IMR-90 (cell line): ENCODE data around the gene SWI5. TPM values are rescaled to one million over a fixed set of nuclear protein-coding genes. Genes with fewer than 3 reads are reported as not detected.

Experiments used
- ATAC-seq: fragments of 200-7000 bp; cut with Tn5 transposase; 2 replicates; pipeline ENCODE4 v1.9.1; 2020; ENCODE audit warnings: low read depth, mild to moderate bottlenecking, moderate library complexity
- BruUV-seq: library from RNA; stranded (reverse); fragments of 400-500 nt; replicated peaks from 2 replicates; lab custom pipeline; 2021; lab: Mats Ljungman, UMichigan
- CTCF ChIA-PET: fragments of 300-600 bp; formaldehyde crosslinking; extraction: SDS; loops from one replicate; lab custom pipeline; 2021; ENCODE audit warnings: antibody characterized with exemption; lab: Yijun Ruan, JAX
- POLR2A ChIA-PET: fragments of 300-600 bp; sonication (Branson Sonifier 250); formaldehyde crosslinking; loops from one replicate; lab custom pipeline; 2022; ENCODE audit warnings: antibody characterized with exemption; ENCODE audit not compliant: unreplicated experiment; lab: Charles Lee
- DNase-seq: peaks from one replicate; pipeline ENCODE4 v3.0.0; 2013
- H2AFZ ChIP-seq: replicated peaks from 2 replicates; pipeline ENCODE3; 2013; ENCODE audit warnings: low read length, mild to moderate bottlenecking; ENCODE audit not compliant: poor library complexity
- H2AK5ac ChIP-seq: 2 replicates; pipeline ENCODE4 v1.6.1; 2013; ENCODE audit warnings: low read depth, low read length, inconsistent platforms
- H2AK9ac ChIP-seq: replicated peaks from 2 replicates; pipeline ENCODE3; 2013; ENCODE audit warnings: mild to moderate bottlenecking, low read depth, low read length, moderate library complexity; ENCODE audit not compliant: poor library complexity
- H2BK120ac ChIP-seq: 2 replicates; pipeline ENCODE4 v1.6.1; 2013; ENCODE audit warnings: low read depth, low read length, inconsistent platforms
- H2BK15ac ChIP-seq: 3 replicates; pipeline ENCODE4 v1.6.1; 2013; ENCODE audit warnings: low read depth, low read length, inconsistent platforms
- H2BK20ac ChIP-seq: 2 replicates; pipeline ENCODE4 v1.6.1; 2013; ENCODE audit warnings: low read depth, mild to moderate bottlenecking, inconsistent platforms, low read length, moderate library complexity
- H2BK5ac ChIP-seq: 2 replicates; pipeline ENCODE4 v1.6.1; 2013; ENCODE audit warnings: mild to moderate bottlenecking, low read depth, low read length, inconsistent platforms; ENCODE audit not compliant: poor library complexity, severe bottlenecking
- H3K14ac ChIP-seq: replicated peaks from 2 replicates; pipeline ENCODE4 v1.6.1; 2013; ENCODE audit warnings: low read depth, low read length, inconsistent platforms
- H3K18ac ChIP-seq: 2 replicates; pipeline ENCODE4 v1.6.1; 2013; ENCODE audit warnings: low read depth, low read length, control low read depth
- H3K23ac ChIP-seq: 2 replicates; pipeline ENCODE4 v1.6.1; 2013; ENCODE audit warnings: low read depth, low read length, inconsistent platforms
- H3K27ac ChIP-seq: 2 replicates; pipeline ENCODE4 v1.5.1; 2013; ENCODE audit warnings: mild to moderate bottlenecking, control low read depth, low read length; ENCODE audit not compliant: insufficient read depth
- H3K27me3 ChIP-seq: 2 replicates; pipeline ENCODE4 v1.6.1; 2013; ENCODE audit warnings: low read length; ENCODE audit not compliant: control insufficient read depth, insufficient read depth
- H3K36me3 ChIP-seq: 2 replicates; pipeline ENCODE4 v1.6.1; 2013; ENCODE audit warnings: low read length, mixed read lengths; ENCODE audit not compliant: control insufficient read depth, insufficient read depth
- H3K4ac ChIP-seq: 2 replicates; pipeline ENCODE4 v1.6.1; 2013; ENCODE audit warnings: low read depth, low read length, inconsistent platforms
- H3K4me1 ChIP-seq: 2 replicates; pipeline ENCODE4 v1.6.1; 2013; ENCODE audit warnings: low read length, mixed read lengths; ENCODE audit not compliant: control insufficient read depth, insufficient read depth
- H3K4me2 ChIP-seq: 2 replicates; pipeline ENCODE4 v1.6.1; 2013; ENCODE audit warnings: low read depth, mild to moderate bottlenecking, control low read depth, low read length, moderate library complexity
- H3K4me3 ChIP-seq: 2 replicates; pipeline ENCODE4 v1.5.1; 2013; ENCODE audit warnings: low read depth, mild to moderate bottlenecking, control low read depth, low read length, moderate library complexity; ENCODE audit not compliant: insufficient read depth
- H3K56ac ChIP-seq: 2 replicates; pipeline ENCODE4 v1.6.1; 2013; ENCODE audit warnings: low read length, inconsistent platforms; ENCODE audit not compliant: insufficient read depth; ENCODE audit errors: extremely low read depth
- H3K79me1 ChIP-seq, 2 experiments: 2 replicates each; pipeline ENCODE4 v1.6.1; 2013; ENCODE audit warnings: low read length in 2 of 2, inconsistent platforms in 1 of 2, low read depth in 1 of 2
- H3K9ac ChIP-seq: 2 replicates; pipeline ENCODE4 v1.6.1; 2013; ENCODE audit warnings: low read depth, low read length, control low read depth
- H3K9me1 ChIP-seq: 2 replicates; pipeline ENCODE4 v1.6.1; 2013; ENCODE audit warnings: low read length, inconsistent platforms; ENCODE audit not compliant: insufficient read depth
- H3K9me3 ChIP-seq: 2 replicates; pipeline ENCODE4 v1.6.1; 2013; ENCODE audit warnings: low read length; ENCODE audit not compliant: control insufficient read depth, insufficient read depth
- H4K20me1 ChIP-seq: 2 replicates; pipeline ENCODE4 v1.6.1; 2013; ENCODE audit warnings: low read length, inconsistent platforms; ENCODE audit not compliant: insufficient read depth
- H4K5ac ChIP-seq: 2 replicates; pipeline ENCODE4 v1.6.1; 2013; ENCODE audit warnings: mild to moderate bottlenecking, low read depth, low read length, control low read depth
- H4K8ac ChIP-seq, 2 experiments: 2 replicates each; pipeline ENCODE4 v1.6.1; 2013; ENCODE audit warnings: low read depth in 2 of 2, low read length in 2 of 2, control low read depth in 1 of 2, inconsistent platforms in 1 of 2
- H4K91ac ChIP-seq: 2 replicates; pipeline ENCODE4 v1.6.1; 2013; ENCODE audit warnings: low read depth, low read length, inconsistent platforms; ENCODE audit not compliant: insufficient read depth
- CHD1 ChIP-seq: IDR thresholded peaks from 2 replicates; pipeline ENCODE4 v1.6.1; 2012; ENCODE audit warnings: low read depth, low read length, improper control_type of control experiment
- FOS ChIP-seq: fragments of 150-350 bp; IDR thresholded peaks from 2 replicates; pipeline ENCODE4 v1.6.1; 2016; ENCODE audit warnings: low read depth, low read length
- MAFK ChIP-seq: IDR thresholded peaks from 2 replicates; pipeline ENCODE4 v1.6.1; 2012; ENCODE audit warnings: low read depth, low read length, improper control_type of control experiment
- MAZ ChIP-seq: IDR thresholded peaks from 2 replicates; pipeline ENCODE4 v1.6.1; 2012; ENCODE audit warnings: low read depth, mild to moderate bottlenecking, low read length, improper control_type of control experiment, moderate library complexity, borderline replicate concordance
- MXI1 ChIP-seq: IDR thresholded peaks from 2 replicates; pipeline ENCODE4 v1.6.1; 2012; ENCODE audit warnings: low read depth, mild to moderate bottlenecking, low read length, moderate library complexity, borderline replicate concordance
- NFE2L2 ChIP-seq: fragments of 150-350 bp; IDR thresholded peaks from 2 replicates; pipeline ENCODE4 v1.6.1; 2016; ENCODE audit warnings: low read depth, mild to moderate bottlenecking, low read length
- POLR2A ChIP-seq: IDR thresholded peaks from 2 replicates; pipeline ENCODE4 v1.6.1; 2012; ENCODE audit warnings: mild to moderate bottlenecking, low read depth, low read length
- RAD21 ChIP-seq: IDR thresholded peaks from 2 replicates; pipeline ENCODE4 v1.6.1; 2012; ENCODE audit warnings: low read length, improper control_type of control experiment
- RCOR1 ChIP-seq: IDR thresholded peaks from 2 replicates; pipeline ENCODE4 v1.6.1; 2012; ENCODE audit warnings: mild to moderate bottlenecking, low read length, improper control_type of control experiment; ENCODE audit not compliant: insufficient replicate concordance
- RFX5 ChIP-seq: IDR thresholded peaks from 2 replicates; pipeline ENCODE4 v1.8.0; 2012; ENCODE audit warnings: low read depth, mild to moderate bottlenecking, low read length, moderate library complexity
- SMC3 ChIP-seq: fragments of 150-350 bp; IDR thresholded peaks from 2 replicates; pipeline ENCODE4 v1.6.1; 2016; ENCODE audit warnings: low read depth, mild to moderate bottlenecking, antibody characterized with exemption, low read length, moderate library complexity
- USF2 ChIP-seq: fragments of 150-350 bp; IDR thresholded peaks from 2 replicates; pipeline ENCODE4 v1.6.1; 2017; ENCODE audit warnings: mild to moderate bottlenecking, antibody characterized with exemption, low read length, low read depth
- WGBS, 2 experiments: methylation state at CpG; one replicate each; pipeline versions ENCODE4 v1.1.5 to v1.1.7; 2013; ENCODE audit warnings: missing lambda C conversion rate in 2 of 2; ENCODE audit not compliant: insufficient read length in 1 of 2; ENCODE audit errors: extremely low coverage in 2 of 2; 5-methylcytosine and 5-hydroxymethylcytosine counted together
- dilution Hi-C: fragments of 300-500 bp; cut with HindIII; formaldehyde crosslinking; loops from one replicate; pipeline ENCODE4 v1.14.3; 2018; ENCODE audit warnings: low sequenced_read_pairs; ENCODE audit not compliant: unreplicated experiment
- in situ Hi-C: fragments of 300-500 bp; cut with MboI; formaldehyde crosslinking; loops from 3 replicates; pipeline ENCODE4 v1.14.3; 2019; ENCODE audit warnings: low sequenced_read_pairs, inconsistent platforms, mixed read lengths
- intact Hi-C: fragments of 100-400 bp; cut with micrococcal nuclease; formaldehyde crosslinking; loops from 2 replicates; pipeline ENCODE4 v1.10.0; 2022
- polyA plus RNA-seq, 3 experiments: library from polyadenylated mRNA; depleted of rRNA; stranded (reverse); fragments of >200 nt; gene quantifications; 2 replicates each; pipeline ENCODE4 v1.2.3, GENCODE V29; 2012; ENCODE audit warnings: low replicate concordance in 1 of 3
- total RNA-seq: library from RNA; depleted of rRNA; stranded (reverse); fragments of >200 nt; gene quantifications from 2 replicates; pipeline ENCODE4 v1.2.3, GENCODE V29; 2012
- TF ChIP-seq, protein P1 (sequence below): conservative IDR thresholded peaks from 2 replicates; pipeline ENCODE4 v1.5.1; 2012; ENCODE audit warnings: mild to moderate bottlenecking, low read depth, low read length, improper control_type of control experiment
- TF ChIP-seq, protein P2 (sequence below): fragments of 150-350 bp; IDR thresholded peaks from 2 replicates; pipeline ENCODE4 v1.6.1; 2016; ENCODE audit warnings: low read depth, mild to moderate bottlenecking, low read length, moderate library complexity, borderline replicate concordance

SWI5 gene
- total and polyA plus RNA-seq, 2 of the 4 experiments (the other 2 are of a cell fraction): 38.9 to 93.5 TPM

DNA sequence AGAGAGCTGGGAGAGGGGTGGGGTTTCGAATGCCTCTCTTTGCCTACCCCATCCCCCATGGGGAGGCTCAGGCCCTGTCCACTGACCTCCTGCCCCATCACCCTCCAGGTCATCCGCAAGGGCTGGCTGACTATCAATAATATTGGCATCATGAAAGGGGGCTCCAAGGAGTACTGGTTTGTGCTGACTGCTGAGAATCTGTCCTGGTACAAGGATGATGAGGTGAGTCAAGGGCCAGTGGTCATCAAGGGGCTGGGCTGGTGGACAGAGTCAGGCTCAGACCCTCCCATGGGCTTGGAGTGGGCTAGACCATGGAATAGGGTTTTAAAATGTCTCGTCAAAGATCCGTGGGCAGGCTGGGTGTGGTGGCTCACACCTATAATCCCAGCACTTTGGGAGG is 34.0 kb upstream of the SWI5 start:
- no peak for DNase-seq
- peaks cover 26% of the 10 kb centered on the region for H3K4me1 ChIP-seq
- no peaks in the 10 kb centered on the region for H4K20me1 ChIP-seq
- no peak overlapping the region for H3K27ac ChIP-seq
- peaks cover 0 to 15% of the 10 kb centered on the region in 2 experiments; a peak in 2 of 4 replicates for H3K79me1 ChIP-seq
- CTCF ChIA-PET: no interaction called here
- in situ Hi-C loops: no loop called here
- no TSS peak for BruUV-seq
- H2BK5ac ChIP-seq: no peak overlapping the region
- H3K36me3 ChIP-seq: no peaks in the 10 kb centered on the region
- no peak overlapping the region for H2AK5ac ChIP-seq
- no peak overlapping the region for H4K8ac ChIP-seq
- no peak overlapping the region for H4K5ac ChIP-seq
- H2BK120ac ChIP-seq: no peak overlapping the region
- no peak for ATAC-seq
- no peak overlapping the region for H2AFZ ChIP-seq
- H3K18ac ChIP-seq: no peak overlapping the region
- no peak overlapping the region for H2AK9ac ChIP-seq
- no peaks in the 10 kb centered on the region for H3K9me3 ChIP-seq
- no peak overlapping the region for H3K4ac ChIP-seq
- no peaks in the 10 kb centered on the region for H3K27me3 ChIP-seq
- H3K9me1 ChIP-seq: peaks cover 23% of the 10 kb centered on the region
- POLR2A ChIA-PET: no interaction called here
- H3K9ac ChIP-seq: no peak overlapping the region
- TF ChIP-seq FOS (no peak), NFE2L2 (no peak), POLR2A (no peak), MAZ (no peak), USF2 (no peak), RAD21 (no peak), MXI1 (no peak), RCOR1 (no peak), RFX5 (no peak), CHD1 (no peak), MAFK (no peak), SMC3 (no peak)
- TF ChIP-seq, protein P1, sequence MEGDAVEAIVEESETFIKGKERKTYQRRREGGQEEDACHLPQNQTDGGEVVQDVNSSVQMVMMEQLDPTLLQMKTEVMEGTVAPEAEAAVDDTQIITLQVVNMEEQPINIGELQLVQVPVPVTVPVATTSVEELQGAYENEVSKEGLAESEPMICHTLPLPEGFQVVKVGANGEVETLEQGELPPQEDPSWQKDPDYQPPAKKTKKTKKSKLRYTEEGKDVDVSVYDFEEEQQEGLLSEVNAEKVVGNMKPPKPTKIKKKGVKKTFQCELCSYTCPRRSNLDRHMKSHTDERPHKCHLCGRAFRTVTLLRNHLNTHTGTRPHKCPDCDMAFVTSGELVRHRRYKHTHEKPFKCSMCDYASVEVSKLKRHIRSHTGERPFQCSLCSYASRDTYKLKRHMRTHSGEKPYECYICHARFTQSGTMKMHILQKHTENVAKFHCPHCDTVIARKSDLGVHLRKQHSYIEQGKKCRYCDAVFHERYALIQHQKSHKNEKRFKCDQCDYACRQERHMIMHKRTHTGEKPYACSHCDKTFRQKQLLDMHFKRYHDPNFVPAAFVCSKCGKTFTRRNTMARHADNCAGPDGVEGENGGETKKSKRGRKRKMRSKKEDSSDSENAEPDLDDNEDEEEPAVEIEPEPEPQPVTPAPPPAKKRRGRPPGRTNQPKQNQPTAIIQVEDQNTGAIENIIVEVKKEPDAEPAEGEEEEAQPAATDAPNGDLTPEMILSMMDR: no peak
- TF ChIP-seq, protein P2, sequence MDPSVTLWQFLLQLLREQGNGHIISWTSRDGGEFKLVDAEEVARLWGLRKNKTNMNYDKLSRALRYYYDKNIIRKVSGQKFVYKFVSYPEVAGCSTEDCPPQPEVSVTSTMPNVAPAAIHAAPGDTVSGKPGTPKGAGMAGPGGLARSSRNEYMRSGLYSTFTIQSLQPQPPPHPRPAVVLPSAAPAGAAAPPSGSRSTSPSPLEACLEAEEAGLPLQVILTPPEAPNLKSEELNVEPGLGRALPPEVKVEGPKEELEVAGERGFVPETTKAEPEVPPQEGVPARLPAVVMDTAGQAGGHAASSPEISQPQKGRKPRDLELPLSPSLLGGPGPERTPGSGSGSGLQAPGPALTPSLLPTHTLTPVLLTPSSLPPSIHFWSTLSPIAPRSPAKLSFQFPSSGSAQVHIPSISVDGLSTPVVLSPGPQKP: no peak
- no peak overlapping the region for H3K14ac ChIP-seq
- no peak overlapping the region for H2BK20ac ChIP-seq
- WGBS, 2 experiments: no CpG with 5 or more reads among the region's 4 CpGs
- H3K4me2 ChIP-seq: no peak overlapping the region
- intact Hi-C loops: no loop called here
- H3K4me3 ChIP-seq: no peak overlapping the region
- H3K23ac ChIP-seq: no peak overlapping the region
- H4K91ac ChIP-seq: no peak overlapping the region
- dilution Hi-C loops: no loop called here
- H2BK15ac ChIP-seq: no peak overlapping the region
- H3K56ac ChIP-seq: no peak overlapping the region
